CD14-positive monocyte (primary cell): ENCODE data around the gene TEX54. TPM values are rescaled to one million over a fixed set of nuclear protein-coding genes. Genes with fewer than 3 reads are reported as not detected.

ENCODE experiments used
- DNase-seq, 3 donors: peaks; one replicate each; pipeline ENCODE4 v3.0.0-alpha.2; 2011 to 2022
- H2AFZ ChIP-seq: 2 replicates; pipeline ENCODE4 v1.6.0; 2012; ENCODE audit warnings: mild to moderate bottlenecking, low read depth, low read length, inconsistent platforms; ENCODE audit not compliant: insufficient read depth, poor library complexity, severe bottlenecking
- H3K27ac ChIP-seq, 2 donors: 1 replicate in 1 of 2; 2 replicates in 1 of 2; pipeline ENCODE4 v1.5.1; 2012 to 2013; ENCODE audit warnings: low read length in 2 of 2, control low read depth in 1 of 2, inconsistent platforms in 1 of 2, low read depth in 1 of 2, mild to moderate bottlenecking in 1 of 2
- H3K27me3 ChIP-seq, 2 donors: one replicate each; pipeline versions ENCODE4 v1.6.0 to v1.6.1; 2011 to 2013; ENCODE audit warnings: low read length in 2 of 2; ENCODE audit not compliant: control insufficient read depth in 2 of 2, insufficient read depth in 2 of 2
- H3K36me3 ChIP-seq, 2 donors: replicated peaks in 1 of 2; 1 replicate in 1 of 2; 2 replicates in 1 of 2; pipeline versions ENCODE4 v1.5.1 to v1.6.1; 2012 to 2013; ENCODE audit warnings: low read length in 2 of 2, control low read depth in 1 of 2, inconsistent platforms in 1 of 2, mild to moderate bottlenecking in 1 of 2; ENCODE audit not compliant: insufficient read depth in 2 of 2, control insufficient read depth in 1 of 2
- H3K4me1 ChIP-seq, 2 donors: 1 replicate in 1 of 2; 2 replicates in 1 of 2; pipeline versions ENCODE4 v1.5.1 to v1.6.1; 2012 to 2013; ENCODE audit warnings: low read length in 2 of 2, control low read depth in 1 of 2, inconsistent platforms in 1 of 2, mild to moderate bottlenecking in 1 of 2, moderate library complexity in 1 of 2; ENCODE audit not compliant: insufficient read depth in 2 of 2, control insufficient read depth in 1 of 2
- H3K4me2 ChIP-seq: replicated peaks from 2 replicates; pipeline ENCODE3; 2012; ENCODE audit warnings: low read length, moderate library complexity, mild to moderate bottlenecking; ENCODE audit not compliant: poor library complexity, severe bottlenecking; ENCODE audit errors: extremely low read depth
- H3K4me3 ChIP-seq, 3 experiments: fragments of 200-600 bp in 1 of 3; sonication (generic) in 1 of 3; replicated peaks in 1 of 3; 1 replicate in 2 of 3; 2 replicates in 1 of 3; pipeline ENCODE4 v1.5.1; 2011 to 2013; ENCODE audit warnings: low read length in 3 of 3, mild to moderate bottlenecking in 3 of 3, control low read depth in 2 of 3, low read depth in 2 of 3, inconsistent platforms in 1 of 3, moderate library complexity in 1 of 3
- H3K79me2 ChIP-seq: 2 replicates; pipeline ENCODE4 v1.6.0; 2012; ENCODE audit warnings: mild to moderate bottlenecking, control low read depth, inconsistent platforms, low read length, moderate library complexity; ENCODE audit not compliant: insufficient read depth
- H3K9ac ChIP-seq: 2 replicates; pipeline ENCODE4 v1.6.0; 2017; ENCODE audit warnings: low read length, mild to moderate bottlenecking; ENCODE audit not compliant: insufficient read depth, poor library complexity, severe bottlenecking
- H3K9me3 ChIP-seq, 2 donors: replicated peaks in 1 of 2; 1 replicate in 1 of 2; 2 replicates in 1 of 2; pipeline versions ENCODE4 v1.5.1 to v1.6.1; 2012 to 2013; ENCODE audit warnings: low read length in 2 of 2, control low read depth in 1 of 2; ENCODE audit not compliant: control insufficient read depth in 1 of 2, insufficient read depth in 1 of 2
- H4K20me1 ChIP-seq: 2 replicates; pipeline ENCODE4 v1.6.0; 2012; ENCODE audit warnings: mild to moderate bottlenecking, low read length, control low read depth, moderate library complexity; ENCODE audit not compliant: insufficient read depth
- H3K27ac Mint-ChIP-seq, 7 donors: one replicate each; pipeline ENCODE4 v1.8.0; 2020; ENCODE audit warnings: mild to moderate bottlenecking in 7 of 7, mixed read lengths in 7 of 7, moderate library complexity in 6 of 7, inconsistent platforms in 2 of 7
- H3K27me3 Mint-ChIP-seq, 3 donors: one replicate each; pipeline ENCODE4 v1.8.0; 2021 to 2022; ENCODE audit warnings: low read depth in 3 of 3, mild to moderate bottlenecking in 3 of 3, mixed read lengths in 3 of 3, moderate library complexity in 3 of 3, inconsistent platforms in 1 of 3
- H3K36me3 Mint-ChIP-seq, 2 donors: one replicate each; pipeline ENCODE4 v1.8.0; 2020; ENCODE audit warnings: mixed read lengths in 2 of 2, inconsistent platforms in 1 of 2, mild to moderate bottlenecking in 1 of 2
- H3K4me1 Mint-ChIP-seq: one replicate; pipeline ENCODE4 v1.8.0; 2020; ENCODE audit warnings: mild to moderate bottlenecking, mixed read lengths
- H3K4me3 Mint-ChIP-seq, 2 donors: one replicate each; pipeline ENCODE4 v1.8.0; 2020; ENCODE audit warnings: mild to moderate bottlenecking in 2 of 2, mixed read lengths in 2 of 2, moderate library complexity in 1 of 2
- H3K9me3 Mint-ChIP-seq, 7 donors: one replicate each; pipeline ENCODE4 v1.8.0; 2020 to 2022; ENCODE audit warnings: mixed read lengths in 7 of 7, mild to moderate bottlenecking in 6 of 7, moderate library complexity in 6 of 7, inconsistent platforms in 2 of 7
- CTCF ChIP-seq: fragments of 200-600 bp; IDR thresholded peaks from one replicate; pipeline ENCODE4 v1.8.0; 2022; ENCODE audit warnings: antibody characterized with exemption, mild to moderate bottlenecking
- WGBS: methylation state at CpG from one replicate; pipeline ENCODE4 v1.1.5; 2013; ENCODE audit warnings: missing lambda C conversion rate; ENCODE audit not compliant: insufficient coverage; 5-methylcytosine and 5-hydroxymethylcytosine counted together
- intact Hi-C, 2 donors: fragments of 100-400 bp; cut with micrococcal nuclease; formaldehyde crosslinking; loops; one replicate each; pipeline versions ENCODE4 v1.15.0 to v1.15.1; 2023
- polyA plus RNA-seq, 3 donors: library from polyadenylated mRNA; depleted of rRNA in 1 of 3; unstranded in 2 of 3; stranded (reverse) in 1 of 3; fragments of 300-500 nt in 2 of 3; fragments of >200 nt in 1 of 3; fragmentation: Illumina TruSeq in 2 of 3; gene quantifications; 1 replicate in 2 of 3; 2 replicates in 1 of 3; pipeline ENCODE4 v1.2.3, GENCODE V29; 2012 to 2021

The TEX54 gene
- polyA plus RNA-seq, 3 donors = 0.74 TPM; not detected in 2

- intact Hi-C loops = loop anchor here in 1 of 2 donors (2.0 kb wide), 1 partner anchor 41 kb away; no protein-coding TSS in a partner anchor
- H3K27ac Mint-ChIP-seq = peak overlapping the region; percentile 98 to 100 (median 99)
- Histone ChIP-seq H3K27me3 (no peaks in the 10 kb centered on the region), H3K27ac (peak overlapping the region; percentile 100), H3K9ac (peak overlapping the region; percentile 99), H3K36me3 (peaks cover 41 to 43% of the 10 kb centered on the region in 2 donors), H3K4me1 (peaks cover 31 to 41% of the 10 kb centered on the region in 2 donors), H2AFZ (peak overlapping the region; percentile 95), H3K79me2 (peaks cover 62% of the 10 kb centered on the region), H3K4me3 (peak overlapping the region; percentile 93 to 97 (median 95)), H3K4me2 (peak overlapping the region; percentile 92), H3K9me3 (no peaks in the 10 kb centered on the region), H4K20me1 (peaks cover 46% of the 10 kb centered on the region)
- peak overlapping the region; percentile 100 for H3K4me3 Mint-ChIP-seq
- peaks cover 37% of the 10 kb centered on the region for H3K4me1 Mint-ChIP-seq
- peak; percentile 96 to 99 (median 97) for DNase-seq
- H3K9me3 Mint-ChIP-seq = peaks cover 0 to 3% (median 0%) of the 10 kb centered on the region in 7 donors
- peak; percentile 18 for TF ChIP-seq CTCF
- WGBS = under 1% methylated on average over 14 of the region's 21 CpGs
- peaks cover 44 to 48% of the 10 kb centered on the region in 2 donors for H3K36me3 Mint-ChIP-seq
- peaks cover 0 to 4% (median 3%) of the 10 kb centered on the region in 3 donors for H3K27me3 Mint-ChIP-seq
Measured at GRCh38 chr11:62881579-62882430, 49.2 kb upstream of the TEX54 start.

- Mint-ChIP-seq H3K4me3 (peak within 1 kb of the TSS; percentile 100), H3K36me3 (peaks cover 36 to 39% of the 10 kb centered on the region in 2 donors), H3K9me3 (peaks cover 0 to 3% (median 0%) of the 10 kb centered on the region in 7 donors), H3K27me3 (peaks cover 0 to 4% (median 3%) of the 10 kb centered on the region in 3 donors), H3K27ac (peak within 1 kb of the TSS; percentile 98 to 100 (median 99)), H3K4me1 (peaks cover 37% of the 10 kb centered on the region)
- no peaks in the 10 kb centered on the region for H3K27me3 ChIP-seq
- H4K20me1 ChIP-seq = peaks cover 37% of the 10 kb centered on the region
- H3K4me3 ChIP-seq = peak within 1 kb of the TSS; percentile 93 to 97 (median 95)
- H3K9ac ChIP-seq = peak within 1 kb of the TSS; percentile 99
- peak; percentile 80 to 86 (median 83) for DNase-seq
- 0% methylated on average over 62 of the region's 69 CpGs for WGBS
- peaks cover 61% of the 10 kb centered on the region for H3K79me2 ChIP-seq
- intact Hi-C loops = loop anchor here in 1 of 2 donors (2.0 kb wide), 1 partner anchor 40 kb away; no protein-coding TSS in a partner anchor
- H3K4me2 ChIP-seq = peak within 1 kb of the TSS; percentile 92
- peak; percentile 85 for TF ChIP-seq CTCF
- peak within 1 kb of the TSS; percentile 95 for H2AFZ ChIP-seq
- H3K36me3 ChIP-seq = peaks cover 33 to 35% of the 10 kb centered on the region in 2 donors
- H3K9me3 ChIP-seq = no peaks in the 10 kb centered on the region
- H3K27ac ChIP-seq = peak within 1 kb of the TSS; percentile 100
- peaks cover 31 to 41% of the 10 kb centered on the region in 2 donors for H3K4me1 ChIP-seq
Measured at GRCh38 chr11:62880803-62881578, 48.4 kb upstream of the TEX54 start, which contains the start of gene SLC3A2. SLC3A2 (plus strand) TSS chr11:62880896; CDS start chr11:62881024, 128 bp downstream.
